Liver (tissue), 3 donors: ENCODE measurements around the gene OR13C4.

Experiments
- FOXA1 ChIP-seq: IDR thresholded peaks from 2 replicates; pipeline ENCODE4 v1.6.1; 2016; ENCODE audit warnings: antibody characterized with exemption
- GABPA ChIP-seq, 2 donors: IDR thresholded peaks in 1 of 2; conservative IDR thresholded peaks in 1 of 2; 2 replicates each; pipeline ENCODE4 v1.6.1; 2016; ENCODE audit warnings: antibody characterized with exemption in 2 of 2, mild to moderate bottlenecking in 1 of 2, moderate library complexity in 1 of 2
- JUND ChIP-seq, 2 donors: IDR thresholded peaks; 2 replicates each; pipeline ENCODE4 v1.6.1; 2016; ENCODE audit warnings: antibody characterized with exemption in 2 of 2
- RAD21 ChIP-seq, 2 donors: IDR thresholded peaks; 2 replicates each; pipeline ENCODE4 v1.6.1; 2016; ENCODE audit warnings: antibody characterized with exemption in 2 of 2, mild to moderate bottlenecking in 2 of 2
- RXRA ChIP-seq, 2 donors: IDR thresholded peaks; 2 replicates each; pipeline ENCODE4 v1.6.1; 2017 to 2018; ENCODE audit warnings: antibody characterized with exemption in 2 of 2, mild to moderate bottlenecking in 1 of 2
- YY1 ChIP-seq: IDR thresholded peaks from 2 replicates; pipeline ENCODE4 v1.6.1; 2016; ENCODE audit warnings: antibody characterized with exemption, mild to moderate bottlenecking
- TF ChIP-seq, protein P1 (sequence below): fragments of 150-350 bp; IDR thresholded peaks from 2 replicates; pipeline ENCODE4 v1.5.1; 2017; ENCODE audit warnings: improper control_type of control experiment, low read depth, low read length; ENCODE audit not compliant: missing input control
- TF ChIP-seq, protein P2 (sequence below): IDR thresholded peaks from 2 replicates; pipeline ENCODE4 v1.6.1; 2016; ENCODE audit warnings: antibody characterized with exemption
- TF ChIP-seq, protein P3 (sequence below): IDR thresholded peaks from 2 replicates; pipeline ENCODE4 v1.6.1; 2016; ENCODE audit warnings: antibody characterized with exemption, mild to moderate bottlenecking
- TF ChIP-seq, protein P4 (sequence below): IDR thresholded peaks from 2 replicates; pipeline ENCODE4 v1.6.1; 2016; ENCODE audit warnings: antibody characterized with exemption
- donor health status: healthy.
- donor health status: healthy.

DNA sequence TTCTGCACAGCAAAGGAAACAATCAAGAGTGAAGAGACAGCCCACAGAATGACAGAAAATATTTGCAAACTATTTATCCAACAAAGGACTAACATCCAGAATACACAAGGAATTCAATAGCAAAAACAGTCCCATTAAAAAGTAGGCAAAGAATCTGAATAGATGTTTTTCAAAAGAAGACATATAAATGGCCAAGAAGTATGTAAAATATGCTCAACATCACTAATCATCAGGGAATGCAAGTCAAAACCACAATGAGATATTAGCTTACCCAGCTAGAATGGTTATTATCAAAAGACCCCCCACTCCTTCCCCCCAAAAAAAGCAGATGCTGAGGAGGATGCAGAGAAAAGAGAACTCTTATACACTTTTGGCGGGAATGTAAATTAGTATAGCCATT is 28.5 kb upstream of the OR13C4 start:
- TF ChIP-seq, protein P1, sequence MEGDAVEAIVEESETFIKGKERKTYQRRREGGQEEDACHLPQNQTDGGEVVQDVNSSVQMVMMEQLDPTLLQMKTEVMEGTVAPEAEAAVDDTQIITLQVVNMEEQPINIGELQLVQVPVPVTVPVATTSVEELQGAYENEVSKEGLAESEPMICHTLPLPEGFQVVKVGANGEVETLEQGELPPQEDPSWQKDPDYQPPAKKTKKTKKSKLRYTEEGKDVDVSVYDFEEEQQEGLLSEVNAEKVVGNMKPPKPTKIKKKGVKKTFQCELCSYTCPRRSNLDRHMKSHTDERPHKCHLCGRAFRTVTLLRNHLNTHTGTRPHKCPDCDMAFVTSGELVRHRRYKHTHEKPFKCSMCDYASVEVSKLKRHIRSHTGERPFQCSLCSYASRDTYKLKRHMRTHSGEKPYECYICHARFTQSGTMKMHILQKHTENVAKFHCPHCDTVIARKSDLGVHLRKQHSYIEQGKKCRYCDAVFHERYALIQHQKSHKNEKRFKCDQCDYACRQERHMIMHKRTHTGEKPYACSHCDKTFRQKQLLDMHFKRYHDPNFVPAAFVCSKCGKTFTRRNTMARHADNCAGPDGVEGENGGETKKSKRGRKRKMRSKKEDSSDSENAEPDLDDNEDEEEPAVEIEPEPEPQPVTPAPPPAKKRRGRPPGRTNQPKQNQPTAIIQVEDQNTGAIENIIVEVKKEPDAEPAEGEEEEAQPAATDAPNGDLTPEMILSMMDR = no peak
- TF ChIP-seq, protein P2, sequence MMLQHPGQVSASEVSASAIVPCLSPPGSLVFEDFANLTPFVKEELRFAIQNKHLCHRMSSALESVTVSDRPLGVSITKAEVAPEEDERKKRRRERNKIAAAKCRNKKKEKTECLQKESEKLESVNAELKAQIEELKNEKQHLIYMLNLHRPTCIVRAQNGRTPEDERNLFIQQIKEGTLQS = no peak
- TF ChIP-seq FOXA1 = no peak
- no peak for TF ChIP-seq JUND (IDR thresholded peaks at IDR 0.05)
- no peak for TF ChIP-seq RXRA (IDR thresholded peaks at IDR 0.05)
- TF ChIP-seq, protein P3, sequence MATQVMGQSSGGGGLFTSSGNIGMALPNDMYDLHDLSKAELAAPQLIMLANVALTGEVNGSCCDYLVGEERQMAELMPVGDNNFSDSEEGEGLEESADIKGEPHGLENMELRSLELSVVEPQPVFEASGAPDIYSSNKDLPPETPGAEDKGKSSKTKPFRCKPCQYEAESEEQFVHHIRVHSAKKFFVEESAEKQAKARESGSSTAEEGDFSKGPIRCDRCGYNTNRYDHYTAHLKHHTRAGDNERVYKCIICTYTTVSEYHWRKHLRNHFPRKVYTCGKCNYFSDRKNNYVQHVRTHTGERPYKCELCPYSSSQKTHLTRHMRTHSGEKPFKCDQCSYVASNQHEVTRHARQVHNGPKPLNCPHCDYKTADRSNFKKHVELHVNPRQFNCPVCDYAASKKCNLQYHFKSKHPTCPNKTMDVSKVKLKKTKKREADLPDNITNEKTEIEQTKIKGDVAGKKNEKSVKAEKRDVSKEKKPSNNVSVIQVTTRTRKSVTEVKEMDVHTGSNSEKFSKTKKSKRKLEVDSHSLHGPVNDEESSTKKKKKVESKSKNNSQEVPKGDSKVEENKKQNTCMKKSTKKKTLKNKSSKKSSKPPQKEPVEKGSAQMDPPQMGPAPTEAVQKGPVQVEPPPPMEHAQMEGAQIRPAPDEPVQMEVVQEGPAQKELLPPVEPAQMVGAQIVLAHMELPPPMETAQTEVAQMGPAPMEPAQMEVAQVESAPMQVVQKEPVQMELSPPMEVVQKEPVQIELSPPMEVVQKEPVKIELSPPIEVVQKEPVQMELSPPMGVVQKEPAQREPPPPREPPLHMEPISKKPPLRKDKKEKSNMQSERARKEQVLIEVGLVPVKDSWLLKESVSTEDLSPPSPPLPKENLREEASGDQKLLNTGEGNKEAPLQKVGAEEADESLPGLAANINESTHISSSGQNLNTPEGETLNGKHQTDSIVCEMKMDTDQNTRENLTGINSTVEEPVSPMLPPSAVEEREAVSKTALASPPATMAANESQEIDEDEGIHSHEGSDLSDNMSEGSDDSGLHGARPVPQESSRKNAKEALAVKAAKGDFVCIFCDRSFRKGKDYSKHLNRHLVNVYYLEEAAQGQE = no peak
- no peak for TF ChIP-seq GABPA (IDR thresholded peaks at IDR 0.05 in 1 of 2, conservative IDR thresholded peaks at IDR 0.05 in 1 of 2)
- TF ChIP-seq YY1 = no peak
- TF ChIP-seq RAD21 (IDR thresholded peaks at IDR 0.05) = no peak
- TF ChIP-seq, protein P4, sequence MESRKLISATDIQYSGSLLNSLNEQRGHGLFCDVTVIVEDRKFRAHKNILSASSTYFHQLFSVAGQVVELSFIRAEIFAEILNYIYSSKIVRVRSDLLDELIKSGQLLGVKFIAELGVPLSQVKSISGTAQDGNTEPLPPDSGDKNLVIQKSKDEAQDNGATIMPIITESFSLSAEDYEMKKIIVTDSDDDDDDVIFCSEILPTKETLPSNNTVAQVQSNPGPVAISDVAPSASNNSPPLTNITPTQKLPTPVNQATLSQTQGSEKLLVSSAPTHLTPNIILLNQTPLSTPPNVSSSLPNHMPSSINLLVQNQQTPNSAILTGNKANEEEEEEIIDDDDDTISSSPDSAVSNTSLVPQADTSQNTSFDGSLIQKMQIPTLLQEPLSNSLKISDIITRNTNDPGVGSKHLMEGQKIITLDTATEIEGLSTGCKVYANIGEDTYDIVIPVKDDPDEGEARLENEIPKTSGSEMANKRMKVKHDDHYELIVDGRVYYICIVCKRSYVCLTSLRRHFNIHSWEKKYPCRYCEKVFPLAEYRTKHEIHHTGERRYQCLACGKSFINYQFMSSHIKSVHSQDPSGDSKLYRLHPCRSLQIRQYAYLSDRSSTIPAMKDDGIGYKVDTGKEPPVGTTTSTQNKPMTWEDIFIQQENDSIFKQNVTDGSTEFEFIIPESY = no peak
